ENCODE measurements around the gene UBE2J2.

The UBE2J2 gene

GRCh38 chr1:1306070-1306660 lies 32.5 kb upstream of the UBE2J2 start:
- peak overlapping the region in 1 of 2 experiments; percentile 76 for H3K27ac ChIP-seq (ENCODE audit: insufficient read depth in 1 of 2, low read depth in 1 of 2, low read length in 2 of 2, poor library complexity in 1 of 2, severe bottlenecking in 2 of 2)
- peaks cover 0 to 19% (median 9%) of the 10 kb centered on the region in 4 experiments for H3K36me3 ChIP-seq (ENCODE audit: control insufficient read depth in 4 of 4, insufficient read depth in 4 of 4, low read length in 3 of 4)
- WGBS (ENCODE audit: insufficient coverage), result 37% methylated on average over 9 of the region's 11 CpGs
- peak overlapping the region in 6 of 7 experiments; percentile 55 to 88 (median 82) for H3K4me3 ChIP-seq (ENCODE audit: control insufficient read depth in 1 of 7, extremely low read depth in 1 of 7, insufficient read depth in 4 of 7, low read depth in 2 of 7, low read length in 6 of 7)
- ChIA-PET POLR2A (no interaction called here), CTCF (interaction anchor here (0.6 to 1.1 kb wide), 2 partner anchors 16 to 483 kb away, joined by 3 to 4 read pairs; no protein-coding TSS in a partner anchor)
- no peaks in the 10 kb centered on the region for H3K9me3 ChIP-seq (ENCODE audit: control extremely low read depth in 1 of 5, control insufficient read depth in 4 of 5, insufficient read depth in 2 of 5, low read depth in 1 of 5, low read length in 4 of 5)
- DNase-seq, result peak in 2 of 3 donors; percentile 43 to 57
- peaks cover 4 to 55% (median 51%) of the 10 kb centered on the region in 4 experiments for H3K4me1 ChIP-seq (ENCODE audit: control extremely low read depth in 1 of 4, control insufficient read depth in 4 of 4, insufficient read depth in 4 of 4, low read length in 3 of 4)
- H3K27me3 ChIP-seq (replicated peaks in 2 of 5; ENCODE audit: control insufficient read depth in 4 of 5, insufficient read depth in 5 of 5, low read length in 4 of 5), result no peaks in the 10 kb centered on the region

GRCh38 chr1:1305300-1306069 lies 31.8 kb upstream of the UBE2J2 start:
- DNase-seq, result peak; percentile 82 to 94 (median 93)
- 1% methylated on average over 23 of the region's 25 CpGs for WGBS (ENCODE audit: insufficient coverage)
- peak overlapping the region; percentile 27 to 88 (median 80) for H3K4me3 ChIP-seq (ENCODE audit: control insufficient read depth in 1 of 7, extremely low read depth in 1 of 7, insufficient read depth in 4 of 7, low read depth in 2 of 7, low read length in 6 of 7)
- ChIA-PET CTCF (interaction anchor here (0.6 to 1.4 kb wide), 3 partner anchors 15 to 484 kb away, joined by 3 to 4 read pairs (median 4); no protein-coding TSS in a partner anchor), POLR2A (interaction anchor here (0.6 to 0.7 kb wide), 2 partner anchors 10 to 107 kb away, joined by 3 read pairs; no protein-coding TSS in a partner anchor)
- peaks cover 4 to 55% (median 51%) of the 10 kb centered on the region in 4 experiments for H3K4me1 ChIP-seq (ENCODE audit: control extremely low read depth in 1 of 4, control insufficient read depth in 4 of 4, insufficient read depth in 4 of 4, low read length in 3 of 4)
- no peaks in the 10 kb centered on the region for H3K9me3 ChIP-seq (ENCODE audit: control extremely low read depth in 1 of 5, control insufficient read depth in 4 of 5, insufficient read depth in 2 of 5, low read depth in 1 of 5, low read length in 4 of 5)
- peak overlapping the region in 1 of 2 experiments; percentile 76 for H3K27ac ChIP-seq (ENCODE audit: insufficient read depth in 1 of 2, low read depth in 1 of 2, low read length in 2 of 2, poor library complexity in 1 of 2, severe bottlenecking in 2 of 2)
- H3K27me3 ChIP-seq (replicated peaks in 2 of 5; ENCODE audit: control insufficient read depth in 4 of 5, insufficient read depth in 5 of 5, low read length in 4 of 5), result no peaks in the 10 kb centered on the region
- H3K36me3 ChIP-seq (ENCODE audit: control insufficient read depth in 4 of 4, insufficient read depth in 4 of 4, low read length in 3 of 4), result peaks cover 0 to 13% (median 6%) of the 10 kb centered on the region in 4 experiments

GRCh38 chr1:1304331-1305299 lies 31.0 kb upstream of the UBE2J2 start:
- Histone ChIP-seq H3K36me3 (ENCODE audit: control insufficient read depth in 4 of 4, insufficient read depth in 4 of 4, low read length in 3 of 4) (peaks cover 0 to 8% (median under 1%) of the 10 kb centered on the region in 4 experiments), H3K9me3 (ENCODE audit: control extremely low read depth in 1 of 5, control insufficient read depth in 4 of 5, insufficient read depth in 2 of 5, low read depth in 1 of 5, low read length in 4 of 5) (no peaks in the 10 kb centered on the region), H3K27ac (ENCODE audit: insufficient read depth in 1 of 2, low read depth in 1 of 2, low read length in 2 of 2, poor library complexity in 1 of 2, severe bottlenecking in 2 of 2) (peak overlapping the region in 1 of 2 experiments; percentile 76), H3K4me1 (ENCODE audit: control extremely low read depth in 1 of 4, control insufficient read depth in 4 of 4, insufficient read depth in 4 of 4, low read length in 3 of 4) (peaks cover 4 to 53% (median 48%) of the 10 kb centered on the region in 4 experiments), H3K27me3 (replicated peaks in 2 of 5; ENCODE audit: control insufficient read depth in 4 of 5, insufficient read depth in 5 of 5, low read length in 4 of 5) (no peaks in the 10 kb centered on the region), H3K4me3 (ENCODE audit: control insufficient read depth in 1 of 7, extremely low read depth in 1 of 7, insufficient read depth in 4 of 7, low read depth in 2 of 7, low read length in 6 of 7) (peak overlapping the region in 6 of 7 experiments; percentile 50 to 88 (median 82))
- ChIA-PET POLR2A (interaction anchor here (0.6 to 0.7 kb wide), 2 partner anchors 9 to 106 kb away, joined by 3 read pairs; no protein-coding TSS in a partner anchor), CTCF (interaction anchor here (1.1 to 1.4 kb wide), 2 partner anchors 14 to 20 kb away, joined by 4 read pairs; no protein-coding TSS in a partner anchor)
- DNase-seq, result no peak
- WGBS (ENCODE audit: insufficient coverage), result 35% methylated on average over 25 of the region's 29 CpGs

GRCh38 chr1:1303736-1304135 lies 30.1 kb upstream of the UBE2J2 start:
- Histone ChIP-seq H3K9me3 (ENCODE audit: control extremely low read depth in 1 of 5, control insufficient read depth in 4 of 5, insufficient read depth in 2 of 5, low read depth in 1 of 5, low read length in 4 of 5) (no peaks in the 10 kb centered on the region), H3K36me3 (ENCODE audit: control insufficient read depth in 4 of 4, insufficient read depth in 4 of 4, low read length in 3 of 4) (peaks cover 0 to 7% (median 0%) of the 10 kb centered on the region in 4 experiments), H3K27me3 (replicated peaks in 2 of 5; ENCODE audit: control insufficient read depth in 4 of 5, insufficient read depth in 5 of 5, low read length in 4 of 5) (no peaks in the 10 kb centered on the region), H3K27ac (ENCODE audit: insufficient read depth in 1 of 2, low read depth in 1 of 2, low read length in 2 of 2, poor library complexity in 1 of 2, severe bottlenecking in 2 of 2) (no peak overlapping the region), H3K4me1 (ENCODE audit: control extremely low read depth in 1 of 4, control insufficient read depth in 4 of 4, insufficient read depth in 4 of 4, low read length in 3 of 4) (peaks cover 4 to 44% (median 39%) of the 10 kb centered on the region in 4 experiments), H3K4me3 (ENCODE audit: control insufficient read depth in 1 of 7, extremely low read depth in 1 of 7, insufficient read depth in 4 of 7, low read depth in 2 of 7, low read length in 6 of 7) (no peak overlapping the region)
- no peak for DNase-seq
- CTCF ChIA-PET, result interaction anchor here (1.2 kb wide), 1 partner anchor 11 kb away, joined by 3 read pairs; no protein-coding TSS in a partner anchor
- 96% methylated on average over 13 of the region's 13 CpGs for WGBS (ENCODE audit: insufficient coverage)
- POLR2A ChIA-PET, result no interaction called here

GRCh38 chr1:1302951-1303509 lies 29.4 kb upstream of the UBE2J2 start:
- ChIA-PET CTCF (interaction anchor here (1.2 kb wide), 1 partner anchor 11 kb away, joined by 3 read pairs; no protein-coding TSS in a partner anchor), POLR2A (no interaction called here)
- WGBS (ENCODE audit: insufficient coverage), result 88% methylated on average over 28 of the region's 31 CpGs
- Histone ChIP-seq H3K4me3 (ENCODE audit: control insufficient read depth in 1 of 7, extremely low read depth in 1 of 7, insufficient read depth in 4 of 7, low read depth in 2 of 7, low read length in 6 of 7) (no peak overlapping the region), H3K4me1 (ENCODE audit: control extremely low read depth in 1 of 4, control insufficient read depth in 4 of 4, insufficient read depth in 4 of 4, low read length in 3 of 4) (peaks cover 4 to 43% (median 37%) of the 10 kb centered on the region in 4 experiments), H3K9me3 (ENCODE audit: control extremely low read depth in 1 of 5, control insufficient read depth in 4 of 5, insufficient read depth in 2 of 5, low read depth in 1 of 5, low read length in 4 of 5) (no peaks in the 10 kb centered on the region), H3K36me3 (ENCODE audit: control insufficient read depth in 4 of 4, insufficient read depth in 4 of 4, low read length in 3 of 4) (peaks cover 0 to 7% (median 0%) of the 10 kb centered on the region in 4 experiments), H3K27me3 (replicated peaks in 2 of 5; ENCODE audit: control insufficient read depth in 4 of 5, insufficient read depth in 5 of 5, low read length in 4 of 5) (no peaks in the 10 kb centered on the region), H3K27ac (ENCODE audit: insufficient read depth in 1 of 2, low read depth in 1 of 2, low read length in 2 of 2, poor library complexity in 1 of 2, severe bottlenecking in 2 of 2) (no peak overlapping the region)
- DNase-seq, result peak in 2 of 3 donors; percentile 37 to 51

- peak in 2 of 3 donors; percentile 33 to 45 for DNase-seq
- no peak overlapping the region for H3K27ac ChIP-seq (ENCODE audit: insufficient read depth in 1 of 2, low read depth in 1 of 2, low read length in 2 of 2, poor library complexity in 1 of 2, severe bottlenecking in 2 of 2)
- H3K4me1 ChIP-seq (ENCODE audit: control extremely low read depth in 1 of 4, control insufficient read depth in 4 of 4, insufficient read depth in 4 of 4, low read length in 3 of 4), result peaks cover 4 to 40% (median 33%) of the 10 kb centered on the region in 4 experiments
- CTCF ChIA-PET, result interaction anchor here (1.0 to 1.8 kb wide), 2 partner anchors 11 to 25 kb away, joined by 3 to 5 read pairs; no protein-coding TSS in a partner anchor
- H3K36me3 ChIP-seq (ENCODE audit: control insufficient read depth in 4 of 4, insufficient read depth in 4 of 4, low read length in 3 of 4), result peaks cover 0 to 7% (median 2%) of the 10 kb centered on the region in 4 experiments
- POLR2A ChIA-PET, result no interaction called here
- no peak overlapping the region for H3K4me3 ChIP-seq (ENCODE audit: control insufficient read depth in 1 of 7, extremely low read depth in 1 of 7, insufficient read depth in 4 of 7, low read depth in 2 of 7, low read length in 6 of 7)
- WGBS (ENCODE audit: insufficient coverage), result 89% methylated on average over 8 of the region's 9 CpGs
- no peaks in the 10 kb centered on the region for H3K27me3 ChIP-seq (replicated peaks in 2 of 5; ENCODE audit: control insufficient read depth in 4 of 5, insufficient read depth in 5 of 5, low read length in 4 of 5)
- no peaks in the 10 kb centered on the region for H3K9me3 ChIP-seq (ENCODE audit: control extremely low read depth in 1 of 5, control insufficient read depth in 4 of 5, insufficient read depth in 2 of 5, low read depth in 1 of 5, low read length in 4 of 5)
These were observed 28.4 kb upstream of the UBE2J2 start for GRCh38 chr1:1302006-1302430.

All from common myeloid progenitor, CD34-positive (primary cell).